GM19397 (cell line): ENCODE results near the gene CARMIL1.

Experiments used
- ATAC-seq: cut with Tn5 transposase; IDR thresholded peaks from one replicate; pipeline ENCODE4 v1.9.1; 2021; ENCODE audit warnings: mild to moderate bottlenecking, moderate library complexity; ENCODE audit not compliant: unreplicated experiment

The CARMIL1 gene

DNA sequence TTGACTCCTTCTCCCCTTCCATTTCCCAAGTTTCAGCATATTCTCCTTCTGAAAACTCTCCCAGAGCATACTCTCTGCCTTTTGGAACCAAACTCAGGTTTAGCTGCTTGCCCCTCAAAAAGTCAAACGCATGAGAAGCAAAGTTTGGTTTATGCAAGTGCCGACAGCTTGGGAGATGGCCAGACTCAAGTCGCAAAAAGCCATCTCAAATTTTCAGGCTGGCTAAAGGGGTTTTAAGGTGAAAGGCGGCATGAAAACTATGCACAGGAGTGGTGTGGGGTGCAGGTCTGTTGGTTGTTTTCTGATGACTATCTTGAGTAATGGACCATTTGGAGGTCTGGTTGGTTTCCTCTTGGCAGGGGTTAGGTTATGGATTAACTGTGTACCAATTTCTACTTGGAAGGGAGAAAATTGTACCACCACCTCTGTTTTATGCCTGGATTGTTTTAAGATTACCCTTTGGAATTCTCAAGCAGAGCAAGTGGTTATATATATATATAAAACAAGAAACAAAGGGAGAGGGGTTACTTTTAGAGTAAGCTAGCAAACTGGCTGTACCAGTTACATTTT is 320.4 kb downstream of the CARMIL1 start:
- ATAC-seq = no peak

DNA sequence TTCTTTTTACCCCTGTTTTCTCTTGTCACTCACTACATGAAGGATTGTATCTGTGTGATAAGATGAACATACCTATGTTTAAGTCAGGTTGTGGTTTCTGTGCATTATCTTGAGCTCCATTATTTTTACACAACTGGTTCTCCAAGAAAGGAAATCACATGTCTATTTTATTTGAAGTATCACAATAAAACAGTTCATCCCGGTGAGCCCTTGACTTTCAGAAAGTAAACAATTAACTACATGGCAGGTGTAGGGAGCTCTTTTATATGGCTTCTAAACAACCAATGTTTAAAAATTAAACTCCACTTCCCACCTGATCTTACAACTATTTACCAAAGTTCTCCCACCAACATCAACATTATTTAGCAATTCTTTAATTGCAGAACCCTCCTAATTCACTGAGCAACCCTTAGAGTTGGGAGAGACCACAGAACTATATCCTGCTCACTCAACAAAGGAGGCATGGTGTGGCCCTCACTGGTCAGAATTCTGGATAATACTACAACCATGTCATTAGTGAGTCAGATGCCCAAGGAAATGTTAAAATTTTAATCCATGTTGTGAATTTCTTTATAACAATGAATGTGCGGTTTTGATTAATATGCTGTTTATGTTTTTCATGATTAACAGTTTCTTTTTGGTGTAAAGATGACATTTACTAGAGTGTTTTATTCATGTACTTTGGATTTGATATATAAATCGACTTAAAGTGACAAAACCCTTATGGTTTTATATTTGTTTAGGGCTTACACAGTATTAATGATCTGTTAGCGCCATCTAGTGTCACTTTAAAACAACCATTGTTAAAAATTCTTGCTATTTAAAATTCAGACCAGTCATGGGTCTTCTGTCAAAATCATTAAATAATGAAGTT is 322.9 kb downstream of the CARMIL1 start:
- no peak for ATAC-seq

DNA sequence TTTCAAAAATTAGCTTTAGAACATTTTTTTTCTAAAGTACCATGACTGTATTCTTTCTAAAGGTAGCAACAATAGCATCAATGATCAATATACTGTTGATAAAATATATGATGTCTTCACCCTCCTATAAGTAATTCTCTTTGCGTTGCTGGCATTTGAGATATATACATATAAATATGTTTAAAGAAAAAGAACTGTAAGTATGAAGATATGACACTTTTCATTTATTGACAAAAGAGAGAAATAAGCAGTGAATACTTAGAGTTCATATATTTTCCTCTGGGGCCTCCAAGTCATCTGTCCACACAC is 323.5 kb downstream of the CARMIL1 start:
- no peak for ATAC-seq

DNA sequence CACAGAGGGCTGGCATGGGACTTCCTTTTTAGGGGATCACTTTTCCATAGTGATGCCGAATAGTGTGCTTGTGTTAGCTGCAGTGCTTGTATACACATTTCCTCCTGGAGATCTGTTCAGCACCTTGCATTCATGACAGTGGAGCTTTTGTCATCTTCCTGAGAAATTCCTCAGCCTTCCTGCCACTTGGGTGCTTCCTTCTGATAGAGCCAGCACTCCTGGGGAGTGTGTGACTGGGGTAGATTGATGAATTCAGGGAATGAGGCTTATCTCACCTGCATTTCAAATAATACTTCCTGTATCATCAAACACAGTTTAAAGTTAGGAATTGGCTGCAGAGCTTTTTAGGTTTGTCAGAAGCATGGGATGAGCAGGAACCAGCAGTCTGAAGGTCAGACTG is 324.1 kb downstream of the CARMIL1 start:
- ATAC-seq = no peak

DNA sequence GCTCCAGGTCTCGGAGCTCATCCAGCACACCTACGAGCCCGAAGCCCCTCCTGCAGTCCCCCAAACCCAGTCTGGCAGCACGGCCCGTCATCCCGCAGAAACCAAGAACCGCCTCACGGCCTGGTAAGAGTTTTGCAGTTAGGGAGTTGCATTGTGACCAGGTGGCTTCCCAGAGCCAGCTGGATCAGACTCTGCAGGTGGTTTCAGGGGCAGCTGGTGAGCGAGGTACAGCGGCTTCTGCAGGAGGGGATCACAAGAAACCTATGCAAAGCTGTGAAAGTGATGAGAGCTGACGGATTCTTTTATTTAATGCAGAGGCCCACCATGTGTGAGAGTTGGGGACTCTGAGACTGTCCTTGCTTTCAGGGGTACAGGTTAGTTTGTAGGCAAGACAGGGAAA is 327.0 kb downstream of the CARMIL1 start:
- no peak for ATAC-seq

DNA sequence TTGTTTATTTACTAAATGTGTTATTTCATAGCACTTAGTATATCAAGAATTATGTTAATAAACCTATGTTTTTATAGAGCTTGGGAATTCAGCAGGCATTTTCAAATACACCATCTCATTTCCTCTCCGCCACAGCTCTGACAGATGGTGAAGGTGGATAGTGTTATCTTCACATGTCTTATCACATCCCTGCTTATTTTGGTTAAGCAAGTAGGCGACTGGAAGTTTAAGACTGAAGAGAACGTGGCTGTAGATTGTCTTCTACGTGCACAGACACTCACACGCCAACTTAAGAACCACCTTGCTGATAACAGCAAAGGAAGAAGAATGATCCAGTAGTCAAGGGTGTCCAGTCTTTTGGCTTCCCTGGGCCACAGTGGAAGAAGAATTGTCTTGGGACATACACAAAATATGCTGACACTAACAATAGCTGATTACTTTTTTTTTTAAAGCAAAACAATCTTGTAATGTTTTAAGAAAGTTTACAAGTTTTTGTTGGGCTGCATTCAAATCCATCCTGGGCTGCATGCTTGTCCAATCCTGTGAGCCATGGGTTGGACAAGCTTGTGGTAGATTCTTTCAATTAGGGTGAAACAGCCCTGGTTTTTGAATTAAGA is 329.5 kb downstream of the CARMIL1 start:
- ATAC-seq = no peak

DNA sequence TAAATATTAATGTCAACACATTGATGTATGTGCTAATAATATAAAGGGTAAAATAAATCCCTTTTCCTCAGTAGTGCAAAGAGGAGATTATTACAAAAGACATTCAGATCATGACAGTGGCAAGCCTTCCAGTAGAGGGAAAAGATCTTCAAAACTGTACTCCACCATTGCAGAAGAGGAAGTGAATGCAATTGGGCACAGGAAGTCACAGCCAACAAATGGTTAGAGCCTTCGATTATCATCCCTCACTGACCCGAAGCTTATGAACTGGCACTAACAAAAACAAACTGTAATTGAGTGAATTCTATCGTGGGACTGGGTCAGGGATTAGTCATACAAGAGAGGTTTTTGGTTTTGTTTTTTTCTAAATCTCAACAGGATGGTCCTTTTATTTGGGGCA is 333.5 kb downstream of the CARMIL1 start:
- no peak for ATAC-seq

DNA sequence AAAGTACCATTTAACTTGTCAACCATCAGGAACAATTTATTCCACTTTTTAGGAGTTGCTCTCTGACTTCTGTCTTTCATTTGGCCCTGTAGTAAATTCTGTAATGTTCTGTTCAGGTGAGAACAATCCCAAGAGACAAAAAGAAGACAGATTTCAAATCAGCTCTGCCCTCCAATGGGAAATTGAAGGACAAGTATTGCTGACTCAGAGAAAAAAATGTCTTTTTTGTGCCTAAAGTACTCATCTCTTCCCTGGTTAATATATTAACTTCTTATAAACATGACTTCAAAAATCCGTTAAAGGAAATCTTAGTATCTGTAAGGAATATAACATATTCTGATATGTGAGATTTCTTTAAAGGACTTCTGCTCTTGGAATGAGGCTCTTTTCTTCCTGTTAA is 334.2 kb downstream of the CARMIL1 start:
- ATAC-seq = no peak

DNA sequence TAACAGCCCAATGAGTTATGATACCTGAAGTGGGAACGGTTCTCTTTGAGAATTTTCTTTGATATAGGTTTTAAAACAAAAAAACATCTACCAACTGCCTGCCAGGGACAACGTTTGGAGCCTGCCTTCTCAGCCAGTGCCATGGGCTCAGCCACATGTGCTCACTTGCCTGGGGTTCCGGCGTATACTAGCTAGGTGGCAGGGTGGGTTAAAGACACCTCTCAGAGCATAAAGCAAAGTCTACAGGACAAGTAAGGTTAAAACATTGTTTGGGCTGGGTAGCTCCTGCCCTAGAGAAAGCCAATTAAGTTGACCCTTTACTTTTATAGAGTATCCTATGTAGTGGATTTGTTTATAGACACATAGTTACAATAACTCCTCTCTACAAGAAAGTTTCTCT is 334.9 kb downstream of the CARMIL1 start:
- ATAC-seq = no peak

DNA sequence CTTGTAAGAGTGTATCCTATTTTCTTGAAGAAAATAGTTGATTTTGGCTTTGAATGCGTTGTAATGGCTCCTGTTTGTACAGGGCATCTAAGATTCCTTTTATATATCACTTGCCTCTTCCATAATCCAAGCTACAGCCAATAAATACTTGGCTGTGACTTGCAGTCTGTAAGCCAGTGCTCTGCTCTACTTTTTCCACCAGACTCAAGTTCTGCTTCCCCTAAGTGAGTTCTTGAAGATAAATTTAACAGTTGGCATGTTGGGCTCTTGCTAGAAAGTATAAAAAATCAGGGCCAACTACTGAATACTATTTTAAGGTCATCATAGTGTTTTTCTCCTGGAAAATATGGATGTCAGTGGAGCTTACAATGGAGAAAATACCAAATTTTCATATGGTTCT is 336.3 kb downstream of the CARMIL1 start:
- no peak for ATAC-seq

DNA sequence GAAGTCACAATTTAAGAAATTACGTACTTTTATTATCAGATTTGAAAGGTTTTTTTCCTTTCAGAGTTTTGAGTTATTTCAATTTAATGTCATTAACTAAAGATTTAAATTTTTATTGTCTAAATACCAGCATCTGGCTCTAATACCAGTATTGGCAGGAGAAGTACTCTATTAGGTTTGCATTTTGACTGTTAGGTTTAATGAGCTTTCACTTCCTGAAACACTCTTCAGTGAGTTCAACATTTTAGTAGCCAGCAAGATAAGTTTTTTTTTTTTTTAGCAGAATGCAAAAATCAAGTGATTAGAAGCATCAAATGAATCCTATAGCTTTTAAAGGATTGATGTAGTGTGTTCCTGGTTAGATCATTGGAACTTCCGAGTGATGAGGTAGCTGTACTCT is 338.8 kb downstream of the CARMIL1 start:
- ATAC-seq = no peak

DNA sequence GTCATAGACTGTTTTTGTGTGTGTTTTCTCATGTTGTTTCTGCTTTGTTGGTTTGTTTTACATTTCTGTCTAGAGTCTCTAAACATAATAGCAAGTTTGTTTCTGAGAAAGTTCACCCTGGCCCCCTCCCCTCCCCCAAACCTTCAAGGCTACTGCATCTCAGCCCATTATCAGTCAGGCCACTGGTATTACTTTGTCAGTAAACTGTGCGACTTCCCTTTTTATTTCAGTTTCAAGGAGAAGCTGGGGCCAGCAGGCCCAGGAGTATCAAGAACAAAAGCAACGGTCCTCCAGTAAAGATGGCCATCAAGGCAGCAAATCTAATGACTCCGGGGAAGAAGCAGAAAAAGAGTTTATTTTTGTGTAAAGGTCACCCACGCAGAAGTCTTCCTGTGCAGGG is 340.0 kb downstream of the CARMIL1 start:
- ATAC-seq = no peak

DNA sequence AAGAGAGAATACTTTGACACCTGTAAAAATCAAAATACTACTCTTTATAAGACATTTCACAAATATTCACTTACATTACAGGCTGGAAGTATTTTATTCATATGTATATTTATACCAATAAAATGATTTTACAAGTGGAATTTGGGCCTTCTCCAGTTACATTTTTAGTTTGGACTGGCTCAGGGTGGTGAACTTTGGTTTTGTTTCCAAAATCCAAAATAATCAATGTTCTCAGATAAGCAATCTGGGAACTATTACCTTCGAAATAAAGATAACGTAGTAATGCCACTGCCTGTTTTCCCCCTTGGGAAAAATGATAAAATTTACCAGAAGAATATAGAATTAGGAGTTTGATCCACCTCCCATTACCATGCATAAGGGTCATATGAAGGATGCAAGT is 341.2 kb downstream of the CARMIL1 start:
- no peak for ATAC-seq

DNA sequence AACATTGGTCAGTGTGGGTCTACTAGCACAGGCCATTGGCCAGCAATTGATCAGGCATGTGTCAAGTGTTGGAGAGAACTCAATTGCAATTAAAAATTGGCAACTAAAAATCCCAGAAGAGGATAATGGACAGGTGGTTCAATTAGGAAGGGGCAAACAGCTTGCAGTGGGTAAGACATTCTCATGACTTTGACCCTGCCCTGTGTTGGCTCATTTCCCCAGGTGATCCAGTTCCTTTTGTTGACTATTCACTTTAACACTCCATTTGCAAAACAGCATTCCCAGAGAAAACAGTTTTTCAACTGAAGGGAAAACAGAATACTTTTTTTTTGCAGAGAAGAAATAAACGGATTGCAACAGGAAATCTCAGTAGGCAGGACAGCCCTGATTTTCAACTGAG is 343.9 kb downstream of the CARMIL1 start:
- ATAC-seq = no peak

DNA sequence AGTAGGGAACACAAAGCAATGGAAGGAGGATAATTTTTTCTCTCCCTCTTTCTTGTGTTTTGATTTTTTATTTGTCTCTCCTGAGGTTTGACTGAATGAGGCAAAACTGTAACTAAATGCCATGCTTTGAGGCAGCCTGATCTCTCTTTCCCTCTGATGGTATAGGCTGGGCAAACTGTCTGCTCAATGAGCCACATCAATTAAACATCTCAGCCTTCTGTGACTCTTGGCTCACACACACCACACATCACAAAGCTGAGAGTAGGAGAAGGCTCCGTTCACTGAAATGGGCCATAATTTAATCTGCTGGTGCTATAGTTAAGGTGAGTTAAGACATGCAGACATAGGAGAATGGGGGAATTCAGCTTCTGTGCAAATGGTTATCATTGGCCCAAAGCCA is 344.7 kb downstream of the CARMIL1 start:
- ATAC-seq = no peak

DNA sequence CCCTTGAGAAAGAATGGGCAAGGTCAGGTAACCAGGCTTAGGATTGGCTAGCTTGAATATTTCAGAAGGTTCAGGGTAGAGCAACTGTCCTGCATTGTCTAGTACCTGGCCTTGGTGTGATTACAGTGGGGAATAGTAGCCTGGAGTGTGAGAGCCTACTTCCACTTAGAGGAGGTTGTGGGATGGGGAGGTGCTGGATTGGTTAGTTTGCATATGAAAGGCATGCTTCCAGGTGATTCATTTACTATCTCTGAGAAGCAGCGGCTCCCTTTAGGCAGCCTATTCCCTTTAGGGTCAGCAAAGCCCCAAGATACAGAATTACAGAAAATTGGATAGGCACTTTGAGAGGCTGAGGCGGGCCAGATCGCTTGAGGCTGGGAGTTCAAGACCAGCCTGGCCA is 347.8 kb downstream of the CARMIL1 start:
- no peak for ATAC-seq

DNA sequence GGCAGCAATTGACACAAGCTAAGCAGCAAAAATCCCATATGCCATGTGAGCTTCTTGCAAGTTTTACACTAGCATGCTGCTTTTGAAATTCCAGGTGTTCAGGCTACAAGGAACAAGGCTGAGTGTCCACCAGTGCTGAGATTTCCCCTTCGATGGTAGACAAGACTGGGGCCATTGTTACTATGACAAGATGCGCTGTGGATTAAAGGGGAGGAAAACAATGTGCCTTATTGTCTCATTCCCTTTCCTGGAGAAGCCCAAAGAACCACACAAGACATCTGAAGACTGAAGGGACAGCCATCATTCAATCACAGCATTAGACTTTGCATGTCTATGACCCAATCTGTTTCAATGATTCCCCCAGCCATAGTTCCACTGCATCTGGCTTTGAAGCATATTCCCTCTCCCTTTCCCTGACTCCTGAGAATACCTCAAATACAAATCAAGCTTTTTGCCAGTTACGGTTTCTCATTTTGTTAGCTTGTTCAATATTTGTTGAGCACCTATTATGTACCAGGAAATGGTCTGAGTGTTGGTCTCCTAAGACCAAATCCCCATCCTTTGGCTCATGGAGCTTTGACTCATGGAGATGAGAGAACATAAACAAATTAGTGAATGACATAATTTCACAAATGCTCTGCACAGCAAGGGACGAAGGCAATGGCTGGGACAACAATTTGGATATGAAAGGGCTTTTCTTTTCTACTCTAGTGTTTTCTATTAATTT is 349.5 kb downstream of the CARMIL1 start:
- ATAC-seq = no peak

DNA sequence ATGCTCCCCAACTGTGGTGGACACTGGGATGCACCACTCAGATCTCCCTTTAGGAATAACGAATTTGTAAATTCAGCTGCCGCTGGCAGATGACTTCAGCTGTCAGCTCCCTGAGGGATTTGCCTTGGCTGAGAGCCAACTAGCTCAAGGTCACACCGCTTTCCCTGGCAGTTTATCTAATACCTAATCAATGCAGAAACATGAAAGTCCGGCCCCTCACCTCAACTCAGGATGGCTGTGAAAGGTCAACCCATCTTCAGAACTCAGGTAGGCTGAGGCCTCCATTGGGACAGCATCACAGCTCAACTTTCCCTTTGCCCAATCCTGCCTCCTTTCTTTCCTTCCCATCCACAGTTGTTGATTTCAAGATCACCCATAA is 350.0 kb downstream of the CARMIL1 start:
- no peak for ATAC-seq

DNA sequence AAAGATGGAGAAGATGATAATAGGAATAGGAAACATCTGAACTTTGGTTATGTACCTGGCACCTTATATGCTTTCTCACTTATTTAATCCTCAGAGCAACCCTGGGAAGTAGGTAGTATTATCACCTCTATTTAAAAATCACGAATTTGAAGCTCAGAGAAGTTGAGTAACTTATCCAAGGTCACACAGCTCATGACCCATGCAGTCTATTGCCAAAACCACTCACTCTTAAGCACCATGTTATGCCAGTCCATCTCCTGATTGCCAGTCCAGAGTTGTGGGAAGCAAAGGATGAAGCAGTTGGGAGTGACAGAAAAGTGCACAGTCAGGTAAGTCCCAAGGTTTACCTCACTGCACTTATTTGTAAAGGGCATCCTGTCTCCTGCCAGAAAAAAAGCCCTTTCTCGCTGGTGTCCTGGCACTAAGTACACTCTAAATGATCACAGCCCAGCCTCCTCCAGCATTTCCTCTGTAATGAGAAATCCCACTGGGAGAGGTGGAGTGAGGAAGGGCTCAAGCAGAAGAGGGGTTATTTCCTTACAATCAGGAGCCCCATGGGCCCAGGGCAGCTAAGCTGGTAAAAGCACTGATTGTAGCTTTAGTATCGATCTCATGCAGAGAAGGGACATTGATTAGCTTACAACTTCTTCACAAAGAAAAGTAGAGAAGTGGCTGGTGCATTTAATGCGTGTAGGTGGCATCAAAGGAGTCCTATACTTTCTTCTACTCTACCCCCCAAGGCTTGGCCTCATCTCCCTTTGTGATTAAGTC is 351.5 kb downstream of the CARMIL1 start:
- ATAC-seq = no peak

DNA sequence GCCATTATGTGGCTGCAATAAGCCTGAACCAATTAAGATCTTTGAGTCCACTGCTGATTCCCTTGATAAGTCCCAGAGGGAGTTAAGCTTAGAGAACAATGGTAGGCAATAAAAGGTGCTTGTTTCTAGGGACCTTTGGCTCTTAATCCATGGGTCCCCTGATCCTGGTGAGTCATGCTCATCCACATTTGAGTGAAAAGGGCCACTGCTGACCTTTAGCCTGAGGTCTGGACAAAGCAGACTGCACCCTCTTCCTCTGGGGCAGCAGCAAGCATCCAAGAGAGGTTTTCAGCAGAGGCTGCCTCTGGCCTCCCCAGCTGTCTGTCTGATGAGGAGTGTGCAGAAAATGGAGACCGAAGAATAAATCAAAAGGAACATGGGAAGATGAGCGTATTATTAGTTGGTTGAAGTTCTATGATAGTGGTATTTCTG is 356.7 kb downstream of the CARMIL1 start:
- ATAC-seq = no peak

DNA sequence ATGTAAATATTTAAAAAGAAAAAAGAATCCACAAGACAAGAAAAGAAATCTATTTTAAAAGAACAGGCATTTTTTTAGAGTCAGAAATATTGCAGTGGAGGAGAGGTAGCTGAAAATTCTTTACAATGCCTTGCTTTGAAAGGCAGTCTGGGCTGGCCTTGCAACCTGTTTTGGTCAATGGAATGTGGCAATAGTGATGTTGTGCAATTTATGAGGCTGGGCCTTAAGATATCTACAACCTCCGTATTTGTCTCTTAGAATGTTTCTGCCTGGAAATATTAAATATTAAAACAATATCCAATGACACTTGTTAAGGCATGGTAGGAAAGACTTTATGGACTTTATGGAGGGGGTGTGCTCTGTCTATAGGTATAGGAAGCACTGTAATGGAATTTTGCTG is 358.0 kb downstream of the CARMIL1 start:
- ATAC-seq = no peak
